Measurements from ENCODE around the gene RAB36. TPM values are rescaled to one million over a fixed set of nuclear protein-coding genes. Genes with fewer than 3 reads are reported as not detected.

RAB36 gene
- total and polyA plus RNA-seq, 2 experiments from 2014 or later, result 2.7 to 5.3 TPM

GRCh38 chr22:23100124-23100801 lies 45.0 kb upstream of the RAB36 start:
- Histone ChIP-seq H3K4me1 (ENCODE audit: insufficient read depth) (no peaks in the 10 kb centered on the region), H3K4me2 (no peak overlapping the region), H3K27me3 (no peaks in the 10 kb centered on the region), H3K4me3 (no peak overlapping the region), H3K9me2 (replicated peaks; ENCODE audit: insufficient read depth) (no peaks in the 10 kb centered on the region), H3K36me3 (replicated peaks; ENCODE audit: insufficient read depth, low read depth) (no peaks in the 10 kb centered on the region), H4K20me1 (ENCODE audit: insufficient read depth, poor library complexity, severe bottlenecking) (no peaks in the 10 kb centered on the region), H3K9me3 (ENCODE audit: low read depth) (no peaks in the 10 kb centered on the region), H3K27ac (no peak overlapping the region), H2AFZ (no peak overlapping the region), H3K79me2 (no peaks in the 10 kb centered on the region)
- WGBS (ENCODE audit: low lambda C conversion rate, missing lambda C conversion rate), result 77% methylated on average over 7 of the region's 7 CpGs
- TF ChIP-seq, protein P1, sequence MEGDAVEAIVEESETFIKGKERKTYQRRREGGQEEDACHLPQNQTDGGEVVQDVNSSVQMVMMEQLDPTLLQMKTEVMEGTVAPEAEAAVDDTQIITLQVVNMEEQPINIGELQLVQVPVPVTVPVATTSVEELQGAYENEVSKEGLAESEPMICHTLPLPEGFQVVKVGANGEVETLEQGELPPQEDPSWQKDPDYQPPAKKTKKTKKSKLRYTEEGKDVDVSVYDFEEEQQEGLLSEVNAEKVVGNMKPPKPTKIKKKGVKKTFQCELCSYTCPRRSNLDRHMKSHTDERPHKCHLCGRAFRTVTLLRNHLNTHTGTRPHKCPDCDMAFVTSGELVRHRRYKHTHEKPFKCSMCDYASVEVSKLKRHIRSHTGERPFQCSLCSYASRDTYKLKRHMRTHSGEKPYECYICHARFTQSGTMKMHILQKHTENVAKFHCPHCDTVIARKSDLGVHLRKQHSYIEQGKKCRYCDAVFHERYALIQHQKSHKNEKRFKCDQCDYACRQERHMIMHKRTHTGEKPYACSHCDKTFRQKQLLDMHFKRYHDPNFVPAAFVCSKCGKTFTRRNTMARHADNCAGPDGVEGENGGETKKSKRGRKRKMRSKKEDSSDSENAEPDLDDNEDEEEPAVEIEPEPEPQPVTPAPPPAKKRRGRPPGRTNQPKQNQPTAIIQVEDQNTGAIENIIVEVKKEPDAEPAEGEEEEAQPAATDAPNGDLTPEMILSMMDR (IDR thresholded peaks at IDR 0.05; ENCODE audit: poor library complexity), result no peak
- no peak for TF ChIP-seq EZH2 (IDR thresholded peaks at IDR 0.05; ENCODE audit: borderline replicate concordance)
- no peak for TF ChIP-seq EZH2phosphoT487 (IDR thresholded peaks at IDR 0.05; ENCODE audit: low read depth, severe bottlenecking, unreplicated experiment)
- no peak for DNase-seq (ENCODE audit: low spot score)

DNA sequence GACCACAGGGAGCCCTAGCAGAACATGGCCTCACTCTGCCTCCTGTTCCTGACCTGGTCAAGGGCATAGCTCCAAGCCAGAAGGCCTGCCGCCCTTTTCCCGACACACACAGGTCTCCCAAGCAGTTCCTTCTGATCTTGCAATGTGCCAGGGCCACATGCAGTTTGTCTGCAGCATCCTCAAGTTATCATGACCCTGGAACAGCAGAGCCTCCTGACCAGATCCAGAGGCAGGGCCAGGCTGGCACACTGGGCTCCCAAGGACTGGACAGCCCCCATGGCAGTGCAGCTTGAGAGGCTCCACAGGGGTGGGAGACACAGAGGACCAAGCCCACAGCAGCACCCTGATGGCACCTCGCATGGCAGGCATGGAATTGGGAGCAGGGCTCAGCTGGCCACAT lies 43.8 kb upstream of the RAB36 start:
- Histone ChIP-seq H3K4me1 (ENCODE audit: insufficient read depth) (no peaks in the 10 kb centered on the region), H3K4me2 (no peak overlapping the region), H3K9me3 (ENCODE audit: low read depth) (no peaks in the 10 kb centered on the region), H2AFZ (no peak overlapping the region), H3K9me2 (replicated peaks; ENCODE audit: insufficient read depth) (no peaks in the 10 kb centered on the region), H3K36me3 (replicated peaks; ENCODE audit: insufficient read depth, low read depth) (no peaks in the 10 kb centered on the region), H3K27me3 (no peaks in the 10 kb centered on the region), H3K79me2 (no peaks in the 10 kb centered on the region), H3K4me3 (no peak overlapping the region), H4K20me1 (ENCODE audit: insufficient read depth, poor library complexity, severe bottlenecking) (no peaks in the 10 kb centered on the region), H3K27ac (no peak overlapping the region)
- no peak for TF ChIP-seq EZH2 (IDR thresholded peaks at IDR 0.05; ENCODE audit: borderline replicate concordance)
- WGBS (ENCODE audit: low lambda C conversion rate, missing lambda C conversion rate), result 84% methylated on average over 3 of the region's 3 CpGs
- DNase-seq (ENCODE audit: low spot score), result no peak

DNA sequence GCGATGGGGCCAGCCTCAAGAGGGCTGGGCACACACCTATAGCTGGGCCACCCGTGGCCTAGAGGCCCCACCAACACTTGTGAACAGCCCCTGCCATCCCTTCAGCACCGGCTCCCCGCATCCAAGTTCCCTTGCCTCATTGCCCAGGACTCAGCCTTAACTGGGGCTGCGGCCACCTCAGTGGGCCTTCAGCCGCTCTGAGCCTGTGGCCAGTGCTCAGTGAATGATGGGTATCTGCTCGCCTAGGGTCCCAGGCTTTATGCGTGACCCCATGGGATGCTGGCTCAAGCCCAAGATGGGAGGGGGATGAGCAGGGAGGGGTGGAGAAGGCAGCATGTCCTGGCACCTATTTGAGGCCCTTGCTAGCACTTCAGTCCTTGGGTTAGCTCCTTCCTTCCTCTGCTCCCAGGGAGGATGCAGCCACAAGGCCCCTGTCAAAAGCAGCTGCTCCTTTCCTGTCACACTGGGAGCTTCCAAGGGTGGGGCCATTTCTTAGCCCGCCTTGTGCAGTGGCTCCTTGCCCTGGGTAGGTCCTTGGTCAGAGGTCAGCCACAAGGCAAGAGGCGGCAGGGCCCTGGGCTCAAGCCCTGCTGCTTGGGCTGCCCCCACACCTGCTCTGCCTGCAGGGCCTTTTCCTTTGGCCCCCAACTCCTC lies 43.1 kb upstream of the RAB36 start:
- no peak overlapping the region for H2AFZ ChIP-seq
- H3K9me2 ChIP-seq (replicated peaks; ENCODE audit: insufficient read depth), result no peaks in the 10 kb centered on the region
- no peaks in the 10 kb centered on the region for H3K27me3 ChIP-seq
- peaks cover 1% of the 10 kb centered on the region for H3K4me1 ChIP-seq (ENCODE audit: insufficient read depth)
- no peaks in the 10 kb centered on the region for H3K36me3 ChIP-seq (replicated peaks; ENCODE audit: insufficient read depth, low read depth)
- no peak overlapping the region for H3K4me3 ChIP-seq
- H3K4me2 ChIP-seq, result no peak overlapping the region
- H3K9me3 ChIP-seq (ENCODE audit: low read depth), result no peaks in the 10 kb centered on the region
- no peak for DNase-seq (ENCODE audit: low spot score)
- H3K79me2 ChIP-seq, result no peaks in the 10 kb centered on the region
- TF ChIP-seq, protein P1 (IDR thresholded peaks at IDR 0.05; ENCODE audit: poor library complexity), result no peak
- TF ChIP-seq EZH2 (IDR thresholded peaks at IDR 0.05; ENCODE audit: borderline replicate concordance) (no peak), EZH2phosphoT487 (IDR thresholded peaks at IDR 0.05; ENCODE audit: low read depth, severe bottlenecking, unreplicated experiment) (no peak)
- no peak overlapping the region for H3K27ac ChIP-seq
- no peaks in the 10 kb centered on the region for H4K20me1 ChIP-seq (ENCODE audit: insufficient read depth, poor library complexity, severe bottlenecking)
- WGBS (ENCODE audit: low lambda C conversion rate, missing lambda C conversion rate), result 95% methylated on average over 10 of the region's 10 CpGs

- no peaks in the 10 kb centered on the region for H3K27me3 ChIP-seq
- H3K36me3 ChIP-seq (replicated peaks; ENCODE audit: insufficient read depth, low read depth), result no peaks in the 10 kb centered on the region
- WGBS (ENCODE audit: low lambda C conversion rate, missing lambda C conversion rate), result 98% methylated on average over 3 of the region's 3 CpGs
- no peak overlapping the region for H2AFZ ChIP-seq
- no peak overlapping the region for H3K4me2 ChIP-seq
- H3K9me2 ChIP-seq (replicated peaks; ENCODE audit: insufficient read depth), result no peaks in the 10 kb centered on the region
- no peaks in the 10 kb centered on the region for H3K9me3 ChIP-seq (ENCODE audit: low read depth)
- no peaks in the 10 kb centered on the region for H3K79me2 ChIP-seq
- no peak overlapping the region for H3K27ac ChIP-seq
- DNase-seq (ENCODE audit: low spot score), result no peak
- no peaks in the 10 kb centered on the region for H4K20me1 ChIP-seq (ENCODE audit: insufficient read depth, poor library complexity, severe bottlenecking)
- H3K4me1 ChIP-seq (ENCODE audit: insufficient read depth), result peaks cover 3% of the 10 kb centered on the region
- no peak overlapping the region for H3K4me3 ChIP-seq
- TF ChIP-seq EZH2 (IDR thresholded peaks at IDR 0.05; ENCODE audit: borderline replicate concordance), result no peak
- no peak for TF ChIP-seq EZH2phosphoT487 (IDR thresholded peaks at IDR 0.05; ENCODE audit: low read depth, severe bottlenecking, unreplicated experiment)
- TF ChIP-seq, protein P1 (IDR thresholded peaks at IDR 0.05; ENCODE audit: poor library complexity), result no peak
These were observed 42.5 kb upstream of the RAB36 start for GRCh38 chr22:23102776-23103175.
